Iris pigment epithelial cell (primary cell): Measurements from ENCODE around the gene CCDC106.

Source experiments
- DNase-seq: peaks from one replicate; pipeline ENCODE4 v3.0.0-alpha.2; 2011; ENCODE audit warnings: low read depth

CCDC106 gene

DNA sequence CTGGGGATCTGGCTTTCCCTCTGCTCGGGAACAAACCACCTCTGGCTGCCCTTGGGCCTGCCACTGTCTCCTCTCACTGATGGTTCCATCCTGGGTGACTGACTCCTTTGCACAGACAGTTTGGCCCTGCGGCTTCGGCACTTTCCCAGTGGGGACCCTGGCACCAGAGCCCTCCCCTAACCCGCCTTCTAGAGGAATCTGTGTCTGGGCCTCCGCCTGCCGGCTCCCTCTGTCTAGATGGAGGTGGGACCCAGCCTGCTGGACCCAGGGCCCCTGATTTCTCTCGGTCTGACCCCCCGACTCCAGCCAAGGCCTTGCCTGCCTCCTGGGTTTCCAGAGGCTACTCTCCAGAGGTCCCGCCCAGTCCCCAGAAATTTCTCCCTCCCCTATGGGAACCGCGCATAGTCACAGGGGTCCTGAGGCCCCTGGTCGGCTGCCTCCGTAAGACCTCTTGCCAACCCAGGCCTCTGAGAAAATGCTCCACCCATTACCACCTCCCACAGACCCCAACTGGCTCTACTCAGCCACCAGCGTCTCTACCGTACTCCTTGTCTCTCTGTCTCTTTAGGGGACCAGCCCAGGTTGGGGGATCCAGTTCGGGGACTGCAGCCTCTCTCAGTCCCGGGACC is 2.7 kb downstream of the CCDC106 start:
- no peak for DNase-seq

DNA sequence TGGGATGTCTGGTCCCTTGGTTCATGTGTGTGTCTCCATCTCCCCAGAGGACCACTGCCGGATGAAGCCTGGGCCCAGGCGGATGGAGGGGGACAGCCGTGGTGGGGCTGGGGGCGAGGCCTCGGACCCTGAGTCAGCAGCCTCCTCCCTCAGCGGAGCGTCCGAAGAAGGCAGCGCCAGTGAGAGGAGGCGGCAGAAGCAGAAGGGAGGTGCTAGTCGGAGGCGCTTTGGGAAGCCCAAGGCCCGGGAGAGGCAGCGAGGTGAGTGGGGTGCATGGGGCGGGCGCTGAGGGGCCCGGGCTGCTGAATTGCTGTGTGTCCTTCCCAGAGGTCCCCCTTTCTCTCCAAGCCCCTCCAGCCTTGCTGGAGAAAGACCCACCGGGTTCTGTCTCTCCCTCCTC is 3.2 kb downstream of the CCDC106 start:
- no peak for DNase-seq

DNA sequence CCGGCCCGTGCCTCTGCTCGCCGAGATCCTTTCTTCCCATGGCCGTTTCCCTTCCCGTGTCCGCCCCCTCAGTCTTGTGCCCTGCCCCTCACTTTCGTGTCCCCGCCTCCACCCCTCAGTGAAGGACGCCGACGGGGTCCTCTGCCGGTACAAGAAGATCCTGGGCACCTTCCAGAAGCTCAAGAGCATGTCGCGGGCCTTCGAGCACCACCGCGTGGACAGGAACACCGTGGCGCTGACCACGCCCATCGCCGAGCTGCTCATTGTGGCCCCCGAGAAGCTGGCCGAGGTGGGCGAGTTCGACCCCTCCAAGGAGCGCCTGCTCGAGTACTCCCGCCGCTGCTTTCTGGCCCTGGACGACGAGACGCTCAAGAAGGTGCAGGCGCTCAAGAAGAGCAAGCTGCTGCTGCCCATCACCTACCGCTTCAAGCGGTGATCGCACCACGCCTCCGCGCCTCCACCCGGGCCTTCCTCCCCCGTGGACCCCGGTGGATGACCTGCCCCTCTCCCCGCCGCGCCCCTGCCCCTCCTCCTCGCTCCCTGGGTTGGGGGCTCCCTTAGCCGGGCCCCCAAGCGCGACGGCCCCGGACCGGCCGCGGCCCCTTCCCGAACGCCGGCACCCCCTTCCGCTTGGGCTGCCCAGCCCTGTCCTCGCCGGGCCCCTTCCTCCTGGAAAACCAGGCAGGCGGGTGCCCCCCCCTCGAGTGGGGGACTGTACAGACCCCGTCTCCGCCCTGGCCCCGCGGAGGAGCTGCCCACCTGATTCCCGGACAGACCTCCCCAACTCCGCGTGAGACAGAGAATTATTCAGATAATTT is 4.5 kb downstream of the CCDC106 start:
- DNase-seq, result no peak

DNA sequence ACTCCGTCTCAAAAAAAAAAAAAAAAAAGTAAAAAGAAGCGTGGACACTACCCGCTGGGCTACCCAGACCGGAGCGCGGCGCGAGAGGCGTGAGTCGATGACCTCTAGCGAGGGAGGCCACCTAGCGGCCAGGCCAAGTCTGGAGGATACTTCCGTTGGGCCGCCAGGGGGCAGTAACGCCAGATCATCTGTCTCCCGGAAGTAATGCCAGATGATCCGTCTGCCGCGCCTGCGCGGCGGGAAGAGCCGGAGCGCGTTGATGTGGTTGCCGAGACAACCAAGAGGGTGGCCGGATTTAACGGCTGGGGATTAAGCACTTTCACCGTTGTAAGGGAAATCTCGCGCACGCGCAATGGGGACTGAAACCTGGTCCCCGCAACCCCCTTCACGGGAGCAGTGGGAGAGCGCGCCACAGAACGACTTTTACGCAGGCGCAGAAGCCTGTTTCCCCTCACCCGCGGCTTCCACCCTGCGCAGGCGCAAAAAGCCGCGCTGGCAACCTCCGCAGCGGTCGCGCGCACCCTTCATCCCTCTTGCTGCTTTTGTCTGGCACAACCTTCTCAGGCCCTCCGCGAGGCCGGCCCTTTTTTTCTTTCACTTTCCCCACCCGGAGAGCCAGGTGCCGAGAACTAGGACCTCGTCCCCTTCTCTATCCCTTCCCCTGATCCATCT is 5.8 kb downstream of the CCDC106 start:
- peak; percentile 98 for DNase-seq

DNA sequence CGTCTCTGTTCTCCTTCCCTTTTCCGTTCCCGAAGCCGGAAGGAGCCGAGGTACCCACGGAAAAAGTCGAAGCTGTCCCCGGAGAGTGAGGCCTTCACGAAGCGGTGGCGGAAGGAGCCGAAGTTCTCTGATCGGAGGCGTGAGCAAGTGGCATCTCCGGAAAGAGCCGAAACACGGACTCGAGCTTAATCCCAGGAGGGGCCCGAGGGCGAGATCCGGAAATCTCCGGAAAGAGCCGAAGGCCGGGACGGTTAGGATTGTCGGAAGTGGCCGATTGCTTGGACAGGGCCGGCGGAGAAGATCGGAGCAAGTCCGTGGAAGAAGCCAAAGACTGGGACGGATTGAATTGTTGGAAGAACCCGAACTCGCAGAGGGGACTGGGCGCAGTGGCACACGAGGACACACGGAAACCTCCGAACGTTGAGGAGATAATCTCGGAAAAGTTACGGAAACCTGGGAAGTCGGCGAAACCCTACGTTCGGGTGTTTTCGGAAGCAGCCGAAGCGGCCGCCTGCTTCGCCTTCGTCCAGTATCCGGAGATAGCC is 6.4 kb downstream of the CCDC106 start:
- peak; percentile 99 for DNase-seq

DNA sequence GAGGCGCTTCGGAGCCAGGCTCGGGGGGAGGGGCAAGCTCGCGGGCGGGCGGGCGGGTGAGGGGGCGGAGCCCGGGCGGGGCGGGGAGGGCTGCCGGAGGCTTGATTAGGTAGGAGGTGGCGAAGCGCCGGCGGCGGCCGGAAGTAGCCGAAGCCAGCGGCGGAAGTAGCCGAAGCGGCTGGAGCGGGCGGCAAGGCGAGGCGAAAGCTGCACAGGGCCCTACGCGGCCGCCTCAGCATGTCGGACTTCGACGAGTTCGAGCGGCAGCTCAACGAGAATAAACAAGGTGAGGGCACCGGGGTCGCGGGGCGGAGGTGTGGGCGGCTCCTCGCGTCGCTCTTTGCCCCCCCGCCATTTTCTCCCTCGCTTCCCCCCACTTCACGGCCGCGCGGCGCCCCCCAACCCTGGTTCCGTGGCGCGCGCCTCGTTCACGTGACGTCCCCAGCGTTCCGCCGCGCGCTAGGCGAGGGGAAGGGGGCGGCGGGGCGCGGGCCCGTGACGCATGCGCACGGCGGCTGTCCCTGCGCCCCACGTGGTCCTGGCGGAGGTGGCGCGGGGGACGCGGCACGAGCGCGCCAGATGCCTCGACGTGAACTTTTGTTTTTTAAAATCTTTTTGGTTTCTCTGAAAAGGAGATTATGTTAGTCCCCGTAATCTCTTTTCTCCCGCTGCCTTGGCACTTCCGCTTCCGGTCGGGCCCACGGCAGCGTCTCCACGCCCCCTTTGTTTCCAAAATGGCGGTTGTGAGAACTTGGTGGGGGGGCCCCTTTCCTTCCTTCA is 7.0 kb downstream of the CCDC106 start, which contains the start of gene U2AF2:
Gene U2AF2, plus strand, starts transcription at position 168 of the 780 bp plus-strand sequence. Its CDS starts 70 bp downstream, at position 238.
- DNase-seq, result peak; percentile 62

DNA sequence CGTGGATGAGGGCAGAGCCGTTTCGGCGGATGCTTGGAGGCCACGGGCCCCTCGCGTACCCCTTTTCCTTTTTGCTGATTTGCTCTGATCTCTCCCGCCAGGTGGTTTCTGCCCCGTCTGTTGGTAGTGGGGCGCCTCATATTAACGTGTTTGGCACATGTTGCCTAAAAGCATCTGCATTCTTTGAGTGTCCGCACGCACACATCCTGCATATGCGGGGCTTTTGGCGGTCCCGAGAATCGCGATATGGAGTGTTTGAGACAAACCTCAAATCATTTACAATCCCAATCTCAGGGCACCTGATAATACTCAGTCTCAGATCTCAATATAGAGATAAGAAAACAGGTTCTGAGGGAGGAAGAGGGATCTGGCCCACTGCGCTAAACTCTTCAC is 7.6 kb downstream of the CCDC106 start:
- DNase-seq, result no peak

DNA sequence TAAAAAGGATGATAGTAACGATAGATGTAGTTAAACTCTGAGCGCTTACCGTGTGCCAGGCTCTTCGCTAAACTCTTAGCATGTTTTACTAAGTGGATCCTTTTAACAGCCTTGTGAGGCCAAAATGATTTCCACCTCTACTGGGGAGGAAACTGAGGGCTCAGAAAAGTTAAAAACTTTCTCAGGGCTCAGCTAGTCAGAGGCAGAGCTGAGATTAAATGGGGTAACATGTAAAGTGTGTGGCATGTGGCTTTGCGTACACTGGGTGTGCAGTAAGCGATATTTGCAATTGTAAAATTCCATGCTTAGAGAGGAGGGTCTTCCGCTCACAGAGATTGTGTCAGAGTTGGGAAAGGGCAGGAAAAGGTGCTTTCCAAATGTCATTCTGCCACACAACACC is 8.5 kb downstream of the CCDC106 start:
- DNase-seq, result no peak

DNA sequence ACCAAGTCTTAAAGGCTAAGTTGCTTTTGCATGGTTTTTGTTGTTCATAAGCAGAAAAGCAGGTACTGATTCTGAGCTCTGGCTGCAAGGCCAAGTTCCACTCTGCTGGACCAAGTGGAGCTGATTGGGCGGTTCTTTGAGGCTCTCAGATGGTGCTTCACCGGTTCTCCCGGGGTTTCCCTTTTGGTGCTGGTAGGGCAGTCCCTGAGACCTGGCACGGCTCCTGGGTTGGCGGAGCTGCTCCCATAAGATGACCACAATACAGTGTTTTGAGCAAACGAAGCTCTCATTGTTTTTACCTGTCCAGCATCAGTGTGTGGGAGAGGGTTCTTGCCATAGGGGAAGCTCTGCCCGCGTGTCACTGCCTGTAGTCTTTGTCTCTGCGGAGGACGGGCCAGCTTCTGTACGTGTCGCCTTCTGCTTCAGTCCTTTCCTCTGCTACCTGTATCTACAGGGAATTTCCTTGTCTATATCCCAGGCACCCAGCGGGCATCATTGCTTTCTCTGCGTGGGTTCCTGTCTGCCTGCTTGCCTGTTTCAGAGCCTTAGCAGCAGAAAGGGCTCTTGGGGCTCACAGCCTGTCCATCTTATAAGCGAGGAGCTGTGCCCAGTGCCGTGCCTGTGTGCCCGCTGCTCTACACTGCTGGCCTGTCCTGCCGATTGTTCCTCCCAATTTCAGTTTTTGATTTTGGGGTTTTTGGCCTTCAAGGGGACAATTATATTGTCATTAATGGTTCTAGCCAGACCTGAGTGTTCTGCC is 9.2 kb downstream of the CCDC106 start:
- DNase-seq, result peak; percentile 41

DNA sequence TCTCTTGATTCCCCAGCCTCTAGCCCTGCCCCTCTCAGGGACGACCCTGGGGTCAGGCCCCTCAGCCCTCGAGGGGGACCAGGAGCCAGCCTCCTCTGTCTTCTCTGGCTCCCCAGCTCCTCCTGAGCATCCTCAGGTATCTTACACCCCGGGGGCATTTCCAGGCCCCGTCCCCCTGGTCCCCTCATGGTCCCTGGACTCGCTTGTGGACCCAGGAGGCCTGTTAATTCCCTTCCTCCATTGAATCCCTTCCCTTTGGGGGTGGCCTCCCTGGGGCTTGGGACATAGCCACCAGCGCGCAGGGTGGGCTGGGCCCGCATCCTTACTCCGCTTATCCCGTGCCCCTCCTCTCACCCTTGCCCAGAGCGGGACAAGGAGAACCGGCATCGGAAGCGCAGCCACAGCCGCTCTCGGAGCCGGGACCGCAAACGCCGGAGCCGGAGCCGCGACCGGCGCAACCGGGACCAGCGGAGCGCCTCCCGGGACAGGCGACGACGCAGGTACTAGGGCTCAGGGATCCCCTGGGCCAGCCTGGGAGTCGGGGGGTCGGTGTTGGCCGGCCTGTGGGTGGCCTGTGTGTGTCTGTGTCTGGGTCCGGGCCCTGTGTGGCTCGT is 10.9 kb downstream of the CCDC106 start:
- DNase-seq, result no peak

DNA sequence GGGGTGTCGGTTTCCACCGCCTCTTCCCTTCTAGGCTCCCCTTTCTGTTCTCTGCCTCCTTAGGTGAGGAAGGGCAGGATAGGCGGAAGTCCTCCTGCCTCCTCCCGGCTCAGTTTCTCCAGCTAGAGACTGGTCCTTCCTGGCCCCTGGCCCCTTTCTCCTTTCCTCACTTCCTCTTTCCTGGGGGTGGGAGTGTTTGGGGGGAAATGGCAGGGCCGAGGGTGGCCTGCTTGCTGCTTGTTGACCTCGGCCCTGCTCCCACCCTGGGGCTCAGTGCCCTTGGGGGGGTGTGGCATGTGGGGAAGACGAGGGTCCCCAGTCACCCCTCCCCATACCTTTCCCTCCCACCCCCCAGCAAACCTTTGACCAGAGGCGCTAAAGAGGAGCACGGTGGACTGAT is 11.8 kb downstream of the CCDC106 start:
- DNase-seq, result no peak

DNA sequence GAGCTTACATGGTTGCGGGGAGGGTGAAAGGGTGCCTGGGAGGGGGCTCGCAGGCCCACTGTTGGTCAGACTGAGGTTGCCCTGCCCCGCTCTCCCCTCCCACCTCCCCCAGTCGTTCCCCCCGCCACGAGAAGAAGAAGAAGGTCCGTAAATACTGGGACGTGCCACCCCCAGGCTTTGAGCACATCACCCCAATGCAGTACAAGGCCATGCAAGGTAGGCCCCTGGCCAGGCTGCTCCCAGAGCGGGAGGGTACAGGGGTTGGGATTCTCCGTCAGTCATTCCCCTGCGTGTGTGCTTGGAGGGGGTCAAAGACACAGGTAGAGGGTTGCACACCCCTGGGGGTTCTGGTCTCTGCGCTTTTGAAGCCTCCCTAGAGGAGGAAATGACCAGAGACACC is 12.4 kb downstream of the CCDC106 start:
- no peak for DNase-seq

DNA sequence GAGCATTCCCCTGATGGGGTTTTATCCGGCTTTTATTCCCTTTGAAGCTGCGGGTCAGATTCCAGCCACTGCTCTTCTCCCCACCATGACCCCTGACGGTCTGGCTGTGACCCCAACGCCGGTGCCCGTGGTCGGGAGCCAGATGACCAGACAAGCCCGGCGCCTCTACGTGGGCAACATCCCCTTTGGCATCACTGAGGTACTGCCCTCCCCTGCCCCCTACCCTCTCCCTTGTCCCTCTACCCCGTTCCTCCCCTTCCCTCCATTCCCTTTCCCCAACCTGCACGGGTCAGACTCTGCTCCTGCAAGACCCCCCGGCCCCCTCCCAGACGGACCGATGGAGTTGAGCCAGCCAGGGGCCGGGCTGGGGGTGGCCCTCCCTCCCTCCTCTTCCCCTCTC is 13.0 kb downstream of the CCDC106 start:
- DNase-seq, result no peak

DNA sequence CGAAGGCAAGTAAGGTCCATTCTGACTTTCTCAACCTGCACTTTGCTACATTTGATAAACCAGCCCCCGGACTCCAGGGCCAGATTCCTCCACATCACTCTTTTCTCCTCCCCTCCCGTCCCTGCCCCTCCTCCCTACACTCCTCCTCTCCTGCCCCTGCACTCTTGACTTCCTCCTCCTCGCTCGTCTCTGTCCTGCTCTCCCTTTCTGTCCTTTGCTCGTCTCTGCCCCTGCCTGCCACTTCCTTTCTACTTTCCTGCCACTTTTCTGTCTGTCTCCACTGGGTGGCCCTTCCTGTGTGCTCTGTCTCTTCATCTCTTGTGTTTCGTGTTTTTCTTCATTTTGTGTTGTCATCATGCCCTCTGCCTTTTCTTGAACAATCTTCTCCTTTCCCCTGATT is 13.8 kb downstream of the CCDC106 start:
- no peak for DNase-seq

DNA sequence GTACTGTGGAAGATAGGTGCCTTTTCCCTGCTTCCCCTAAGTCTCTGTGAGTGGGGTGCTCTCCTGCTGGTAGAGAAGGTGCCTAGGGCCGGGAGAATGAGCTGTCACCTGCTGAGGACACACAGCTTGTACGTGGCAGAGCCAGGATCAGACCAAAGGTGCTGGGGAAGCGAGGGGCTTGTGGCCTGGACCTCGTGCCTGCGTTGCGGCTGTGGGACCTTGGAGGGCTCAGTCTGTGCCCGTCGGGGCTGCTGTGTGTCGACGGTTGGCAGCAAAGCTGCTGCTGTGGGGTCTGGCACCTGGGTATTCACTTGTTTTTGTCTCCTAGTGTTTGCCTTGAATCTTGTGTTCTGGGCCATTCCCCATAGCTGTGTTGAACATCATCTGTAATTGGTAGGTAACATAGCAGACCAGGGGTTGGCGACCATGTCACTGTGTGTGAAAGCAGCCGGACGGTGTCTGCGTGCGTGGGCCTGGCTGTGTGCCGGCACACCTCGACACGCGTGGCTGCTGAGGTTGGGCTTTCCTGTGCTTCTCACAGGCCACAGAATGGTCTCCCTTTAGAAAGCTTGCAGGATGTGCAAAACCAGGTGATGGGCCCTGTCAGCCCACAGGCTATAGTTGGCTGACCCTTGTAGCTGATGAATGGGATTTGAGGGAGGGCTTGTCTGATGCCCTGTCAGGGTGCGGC is 16.0 kb downstream of the CCDC106 start:
- no peak for DNase-seq

DNA sequence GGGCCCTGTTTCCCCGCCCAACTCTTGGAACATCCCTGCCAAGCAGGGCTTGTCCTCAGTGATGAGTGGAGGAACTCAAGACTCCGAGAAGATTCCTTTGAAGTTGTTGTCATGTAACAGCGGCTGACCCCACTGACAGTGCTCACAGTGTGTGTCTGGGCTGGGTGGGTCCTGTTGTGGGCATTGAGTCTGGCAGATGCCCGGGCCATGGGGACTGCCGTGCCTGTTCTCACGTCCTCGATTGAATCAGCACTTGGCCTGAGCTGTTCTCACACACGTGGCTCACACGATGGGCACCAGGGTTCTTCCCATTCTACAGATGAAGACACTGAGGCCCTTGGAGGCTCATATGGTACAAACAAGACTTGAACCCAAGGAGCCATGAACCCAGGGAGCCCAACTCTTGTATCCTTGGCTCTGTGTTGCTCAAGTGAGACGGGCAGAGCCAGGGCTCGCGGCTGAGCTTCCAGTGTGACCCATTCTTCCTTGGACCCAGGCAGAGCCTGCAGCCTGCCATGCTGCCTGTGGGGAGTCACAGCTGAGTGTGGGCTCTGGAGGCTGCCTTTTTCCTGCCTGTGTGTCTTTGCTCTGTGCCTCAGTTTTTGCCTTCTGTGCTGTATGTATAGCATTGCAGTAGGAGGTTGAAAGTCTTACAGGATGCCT is 18.5 kb downstream of the CCDC106 start:
- DNase-seq, result no peak

DNA sequence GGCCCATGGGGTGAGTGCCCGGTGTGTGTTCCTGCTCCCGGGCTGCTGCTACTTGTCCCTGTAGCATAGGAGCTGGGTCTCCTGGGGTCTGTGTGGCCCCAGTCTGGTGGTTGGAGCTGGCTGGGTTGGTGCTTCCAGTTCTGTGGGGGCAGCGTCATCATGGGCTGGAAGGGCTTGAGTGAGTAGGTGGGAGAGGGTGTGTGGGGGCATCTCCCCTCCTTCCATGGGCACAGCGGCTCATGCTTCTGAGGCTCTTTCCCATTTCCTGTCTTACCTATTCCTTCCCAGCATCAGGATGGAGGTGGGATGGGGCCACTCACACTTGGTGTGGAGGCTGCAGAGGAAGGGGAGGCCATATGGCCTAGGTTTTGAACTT is 19.0 kb downstream of the CCDC106 start:
- DNase-seq, result no peak

DNA sequence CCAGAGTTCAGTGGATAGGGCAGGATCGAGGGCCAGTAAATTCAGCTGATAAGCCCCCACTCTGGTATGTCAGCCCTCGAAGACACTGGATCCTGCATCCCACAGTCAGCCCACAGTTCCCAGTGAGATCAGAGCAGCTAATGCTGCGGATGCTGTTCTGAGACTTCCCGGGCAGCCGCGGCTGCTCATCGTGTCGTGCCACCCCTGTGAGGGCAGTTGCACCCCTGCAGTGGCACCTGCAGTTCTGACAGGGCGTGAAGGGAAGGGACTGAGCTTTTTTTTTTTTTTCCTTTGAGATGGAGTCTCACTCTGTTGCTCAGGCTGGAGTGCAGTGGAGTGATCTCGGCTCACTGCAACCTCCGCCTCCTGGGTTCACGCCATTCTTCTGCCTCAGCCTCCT is 19.5 kb downstream of the CCDC106 start:
- DNase-seq, result no peak

DNA sequence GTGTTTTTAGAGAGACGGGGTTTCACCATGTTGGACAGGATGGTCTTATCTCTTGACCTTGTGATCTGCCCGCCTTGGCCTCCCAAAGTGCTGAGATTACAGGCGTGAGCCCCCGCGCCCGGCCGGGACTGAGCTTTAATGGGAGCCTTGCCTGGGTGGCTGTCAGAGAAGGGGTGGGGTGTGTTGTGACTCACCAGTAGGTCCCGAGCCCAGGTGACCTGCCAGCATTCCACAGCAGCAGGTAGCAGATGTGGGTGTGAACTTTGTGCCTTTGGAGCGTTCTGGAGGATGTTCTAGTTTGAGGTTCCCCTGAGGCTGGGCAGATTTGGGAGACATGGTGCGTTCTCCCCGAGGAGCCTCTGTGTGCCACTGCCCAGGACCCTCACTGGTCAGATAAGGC is 19.9 kb downstream of the CCDC106 start:
- no peak for DNase-seq
